ENCODE results near the gene NRIP1. TPM values are rescaled to one million over a fixed set of nuclear protein-coding genes. Genes with fewer than 3 reads are reported as not detected.

The NRIP1 gene
- total RNA-seq, 1 experiment from 2014 or later, result 19.1 TPM

DNA sequence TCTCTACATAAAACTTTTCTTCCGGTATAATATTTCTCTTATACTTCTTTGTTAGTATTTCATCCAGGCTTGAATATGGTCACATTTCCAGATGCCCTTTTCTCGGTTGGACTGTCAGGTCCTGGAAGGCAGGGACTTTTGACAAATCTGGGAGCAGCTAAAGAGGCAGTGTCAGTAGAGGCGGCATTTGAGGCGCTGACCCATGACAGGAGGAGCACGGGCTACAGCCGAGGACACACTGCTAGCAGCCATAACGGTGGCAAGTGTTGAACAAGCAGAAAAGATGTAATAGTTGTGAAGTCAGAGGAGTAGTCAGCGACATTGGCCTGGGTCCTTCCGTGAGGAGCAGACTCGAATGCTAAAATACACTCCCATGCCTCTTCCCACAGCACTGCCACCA lies 14.5 kb upstream of the NRIP1 start:
- BruUV-seq (replicated peaks), result no TSS peak
- ATAC-seq (no peak), DNase-seq (ENCODE audit: low read depth, low spot score) (no peak)
- Histone ChIP-seq H3K27ac (ENCODE audit: low read length) (no peak overlapping the region), H3K36me3 (ENCODE audit: control insufficient read depth, insufficient read depth, low read length) (no peaks in the 10 kb centered on the region), H3K27me3 (ENCODE audit: control insufficient read depth, insufficient read depth, low read length) (no peaks in the 10 kb centered on the region), H3K9me3 (ENCODE audit: control insufficient read depth, insufficient read depth, low read depth, low read length) (no peaks in the 10 kb centered on the region), H3K4me3 (ENCODE audit: low read depth in 2 of 2, low read length in 2 of 2) (no peak overlapping the region), H3K4me1 (ENCODE audit: control insufficient read depth, insufficient read depth, low read length) (no peaks in the 10 kb centered on the region)
- no peak for TF ChIP-seq TCF7L2 (IDR thresholded peaks at IDR 0.05; ENCODE audit: low read depth, low read length)
- TF ChIP-seq, protein P1, sequence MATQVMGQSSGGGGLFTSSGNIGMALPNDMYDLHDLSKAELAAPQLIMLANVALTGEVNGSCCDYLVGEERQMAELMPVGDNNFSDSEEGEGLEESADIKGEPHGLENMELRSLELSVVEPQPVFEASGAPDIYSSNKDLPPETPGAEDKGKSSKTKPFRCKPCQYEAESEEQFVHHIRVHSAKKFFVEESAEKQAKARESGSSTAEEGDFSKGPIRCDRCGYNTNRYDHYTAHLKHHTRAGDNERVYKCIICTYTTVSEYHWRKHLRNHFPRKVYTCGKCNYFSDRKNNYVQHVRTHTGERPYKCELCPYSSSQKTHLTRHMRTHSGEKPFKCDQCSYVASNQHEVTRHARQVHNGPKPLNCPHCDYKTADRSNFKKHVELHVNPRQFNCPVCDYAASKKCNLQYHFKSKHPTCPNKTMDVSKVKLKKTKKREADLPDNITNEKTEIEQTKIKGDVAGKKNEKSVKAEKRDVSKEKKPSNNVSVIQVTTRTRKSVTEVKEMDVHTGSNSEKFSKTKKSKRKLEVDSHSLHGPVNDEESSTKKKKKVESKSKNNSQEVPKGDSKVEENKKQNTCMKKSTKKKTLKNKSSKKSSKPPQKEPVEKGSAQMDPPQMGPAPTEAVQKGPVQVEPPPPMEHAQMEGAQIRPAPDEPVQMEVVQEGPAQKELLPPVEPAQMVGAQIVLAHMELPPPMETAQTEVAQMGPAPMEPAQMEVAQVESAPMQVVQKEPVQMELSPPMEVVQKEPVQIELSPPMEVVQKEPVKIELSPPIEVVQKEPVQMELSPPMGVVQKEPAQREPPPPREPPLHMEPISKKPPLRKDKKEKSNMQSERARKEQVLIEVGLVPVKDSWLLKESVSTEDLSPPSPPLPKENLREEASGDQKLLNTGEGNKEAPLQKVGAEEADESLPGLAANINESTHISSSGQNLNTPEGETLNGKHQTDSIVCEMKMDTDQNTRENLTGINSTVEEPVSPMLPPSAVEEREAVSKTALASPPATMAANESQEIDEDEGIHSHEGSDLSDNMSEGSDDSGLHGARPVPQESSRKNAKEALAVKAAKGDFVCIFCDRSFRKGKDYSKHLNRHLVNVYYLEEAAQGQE (IDR thresholded peaks at IDR 0.05; ENCODE audit: insufficient read depth in 1 of 2, low read depth in 2 of 2, low read length in 1 of 2), result no peak
- TF ChIP-seq POLR2AphosphoS5 (IDR thresholded peaks at IDR 0.05; ENCODE audit: low read depth, low read length), result no peak
- TF ChIP-seq, protein P2, sequence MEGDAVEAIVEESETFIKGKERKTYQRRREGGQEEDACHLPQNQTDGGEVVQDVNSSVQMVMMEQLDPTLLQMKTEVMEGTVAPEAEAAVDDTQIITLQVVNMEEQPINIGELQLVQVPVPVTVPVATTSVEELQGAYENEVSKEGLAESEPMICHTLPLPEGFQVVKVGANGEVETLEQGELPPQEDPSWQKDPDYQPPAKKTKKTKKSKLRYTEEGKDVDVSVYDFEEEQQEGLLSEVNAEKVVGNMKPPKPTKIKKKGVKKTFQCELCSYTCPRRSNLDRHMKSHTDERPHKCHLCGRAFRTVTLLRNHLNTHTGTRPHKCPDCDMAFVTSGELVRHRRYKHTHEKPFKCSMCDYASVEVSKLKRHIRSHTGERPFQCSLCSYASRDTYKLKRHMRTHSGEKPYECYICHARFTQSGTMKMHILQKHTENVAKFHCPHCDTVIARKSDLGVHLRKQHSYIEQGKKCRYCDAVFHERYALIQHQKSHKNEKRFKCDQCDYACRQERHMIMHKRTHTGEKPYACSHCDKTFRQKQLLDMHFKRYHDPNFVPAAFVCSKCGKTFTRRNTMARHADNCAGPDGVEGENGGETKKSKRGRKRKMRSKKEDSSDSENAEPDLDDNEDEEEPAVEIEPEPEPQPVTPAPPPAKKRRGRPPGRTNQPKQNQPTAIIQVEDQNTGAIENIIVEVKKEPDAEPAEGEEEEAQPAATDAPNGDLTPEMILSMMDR (IDR thresholded peaks at IDR 0.05), result no peak
- no peak for TF ChIP-seq SIN3A (IDR thresholded peaks at IDR 0.05; ENCODE audit: borderline replicate concordance, insufficient read depth, low read depth, low read length)
- in situ Hi-C loops (cut with HindIII; ENCODE audit: low pct_unique_long_range_greater_than_20kb, low sequenced_read_pairs), result no loop called here
- intact Hi-C loops (cut with micrococcal nuclease; ENCODE audit: unreplicated experiment), result no loop called here
- ChIA-PET POLR2A (no interaction called here), CTCF (no interaction called here)

DNA sequence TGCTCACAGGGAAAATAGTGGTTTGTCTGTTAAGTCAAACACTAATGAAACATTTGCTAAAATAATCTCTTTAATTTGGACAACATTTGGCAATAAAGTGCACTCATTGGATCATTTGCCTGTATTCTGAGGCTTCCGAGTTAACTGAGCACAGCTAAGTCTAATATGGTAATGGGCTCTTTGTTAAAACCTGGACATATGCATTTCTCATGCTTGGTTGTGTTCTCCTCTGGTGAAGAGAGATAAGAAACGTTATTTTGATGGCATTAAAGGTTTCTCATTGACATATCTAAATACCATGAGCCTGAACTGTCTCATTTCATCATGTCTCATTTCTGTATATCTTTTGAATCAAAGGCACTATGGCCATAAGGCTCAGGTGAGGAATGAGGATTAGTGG lies 13.4 kb upstream of the NRIP1 start:
- H3K27me3 ChIP-seq (ENCODE audit: control insufficient read depth, insufficient read depth, low read length), result no peaks in the 10 kb centered on the region
- ATAC-seq (no peak), DNase-seq (ENCODE audit: low read depth, low spot score) (no peak)
- in situ Hi-C loops (cut with HindIII; ENCODE audit: low pct_unique_long_range_greater_than_20kb, low sequenced_read_pairs) (no loop called here), intact Hi-C loops (cut with micrococcal nuclease; ENCODE audit: unreplicated experiment) (no loop called here)
- BruUV-seq (replicated peaks), result no TSS peak
- H3K9me3 ChIP-seq (ENCODE audit: control insufficient read depth, insufficient read depth, low read depth, low read length), result no peaks in the 10 kb centered on the region
- ChIA-PET POLR2A (no interaction called here), CTCF (no interaction called here)
- H3K4me1 ChIP-seq (ENCODE audit: control insufficient read depth, insufficient read depth, low read length), result no peaks in the 10 kb centered on the region
- H3K4me3 ChIP-seq (ENCODE audit: low read depth in 2 of 2, low read length in 2 of 2), result no peak overlapping the region
- TF ChIP-seq, protein P2 (IDR thresholded peaks at IDR 0.05), result no peak
- TF ChIP-seq SIN3A (IDR thresholded peaks at IDR 0.05; ENCODE audit: borderline replicate concordance, insufficient read depth, low read depth, low read length) (no peak), POLR2AphosphoS5 (IDR thresholded peaks at IDR 0.05; ENCODE audit: low read depth, low read length) (no peak), TCF7L2 (IDR thresholded peaks at IDR 0.05; ENCODE audit: low read depth, low read length) (no peak)
- TF ChIP-seq, protein P1 (IDR thresholded peaks at IDR 0.05; ENCODE audit: insufficient read depth in 1 of 2, low read depth in 2 of 2, low read length in 1 of 2), result no peak
- H3K27ac ChIP-seq (ENCODE audit: low read length), result no peak overlapping the region
- H3K36me3 ChIP-seq (ENCODE audit: control insufficient read depth, insufficient read depth, low read length), result no peaks in the 10 kb centered on the region
